NCI-H1436 treated with DMSO at 0.1 percent for 48 hours (cell line): ENCODE results near the gene CD3G.

Source experiments
- DNase-seq: peaks from one replicate; lab custom pipeline; 2025; lab: John Stamatoyannopoulos, UW

Gene CD3G

GRCh38 chr11:118325283-118325682 is 18.9 kb upstream of the CD3G start:
- DNase-seq, result no peak

GRCh38 chr11:118328745-118329144 is 15.4 kb upstream of the CD3G start:
- no peak for DNase-seq

DNA sequence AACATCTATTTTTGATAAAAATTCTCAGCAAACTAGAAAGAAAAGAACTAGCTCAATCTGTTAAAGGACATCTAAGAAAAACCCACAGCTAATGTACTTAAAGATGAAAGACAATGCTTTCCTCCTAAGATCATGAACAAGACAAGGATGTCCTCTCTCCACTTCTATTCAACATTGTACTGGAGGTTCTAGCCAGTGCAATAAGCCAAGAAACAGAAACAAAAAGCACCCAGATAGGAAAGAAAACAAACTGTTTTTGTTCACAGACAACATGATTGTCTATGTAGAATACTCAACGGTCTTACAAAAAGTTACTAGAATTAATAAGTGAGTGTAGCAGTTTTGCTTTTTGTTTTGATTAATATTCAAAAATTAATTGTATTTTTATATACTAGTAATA is 9.4 kb upstream of the CD3G start:
- no peak for DNase-seq

DNA sequence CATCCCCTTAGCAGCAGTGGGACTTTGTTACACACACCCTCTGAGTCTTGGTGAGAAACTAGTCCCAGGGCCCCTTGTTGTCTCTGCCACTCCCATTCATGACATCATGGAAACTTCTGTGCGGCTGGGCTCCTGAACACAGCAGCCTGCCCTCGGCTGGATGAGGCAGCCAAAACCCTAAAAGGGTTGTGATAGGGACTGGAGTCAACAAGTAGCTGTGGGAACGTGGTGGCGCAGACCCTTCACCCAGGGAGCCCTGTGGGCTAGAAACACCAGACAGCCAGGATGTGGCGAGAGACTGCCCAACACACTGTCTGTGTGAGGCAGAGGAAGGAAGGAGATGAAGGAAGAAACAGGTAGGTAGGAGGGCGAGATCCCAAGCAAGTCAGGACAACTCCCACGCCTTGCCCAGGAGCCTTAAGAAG is 5.5 kb upstream of the CD3G start:
- DNase-seq, result no peak

- no peak for DNase-seq
Observed at GRCh38 chr11:118339281-118339961, 4.7 kb upstream of the CD3G start.

- DNase-seq, result no peak
Observed at GRCh38 chr11:118340449-118340848, 3.7 kb upstream of the CD3G start.

- DNase-seq, result no peak
Observed at GRCh38 chr11:118341261-118341660, 2.9 kb upstream of the CD3G start.

- DNase-seq, result no peak
Observed at GRCh38 chr11:118341815-118342489, 2.2 kb upstream of the CD3G start.

- no peak for DNase-seq
Observed at GRCh38 chr11:118342503-118343161, 1.5 kb upstream of the CD3G start, which contains the start of gene CD3D. Gene CD3D (minus strand): TSS chr11:118342705. CDS start chr11:118342607, 98 bp downstream.

DNA sequence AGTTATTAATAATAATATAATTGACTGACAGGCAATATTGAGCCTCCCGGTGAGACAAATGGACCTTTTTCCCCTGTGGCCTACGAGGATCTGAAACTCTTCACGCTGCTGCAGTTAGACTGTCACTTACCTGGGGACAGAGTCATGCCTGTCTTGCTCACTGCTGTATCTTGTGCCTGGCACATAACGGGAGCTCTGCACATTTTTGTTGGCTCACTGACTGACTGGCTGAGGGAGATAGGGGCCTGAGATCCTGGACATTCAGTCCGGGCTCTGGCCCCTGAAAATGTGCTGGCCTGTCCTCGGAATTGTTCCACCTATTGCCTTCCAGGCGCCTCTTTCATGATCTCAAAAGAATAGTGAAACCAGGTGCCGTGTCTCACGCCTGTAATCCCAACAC is 896 bp upstream of the CD3G start:
- no peak for DNase-seq

- DNase-seq, result no peak
Observed at GRCh38 chr11:118349475-118349874, 5.3 kb downstream of the CD3G start.

DNA sequence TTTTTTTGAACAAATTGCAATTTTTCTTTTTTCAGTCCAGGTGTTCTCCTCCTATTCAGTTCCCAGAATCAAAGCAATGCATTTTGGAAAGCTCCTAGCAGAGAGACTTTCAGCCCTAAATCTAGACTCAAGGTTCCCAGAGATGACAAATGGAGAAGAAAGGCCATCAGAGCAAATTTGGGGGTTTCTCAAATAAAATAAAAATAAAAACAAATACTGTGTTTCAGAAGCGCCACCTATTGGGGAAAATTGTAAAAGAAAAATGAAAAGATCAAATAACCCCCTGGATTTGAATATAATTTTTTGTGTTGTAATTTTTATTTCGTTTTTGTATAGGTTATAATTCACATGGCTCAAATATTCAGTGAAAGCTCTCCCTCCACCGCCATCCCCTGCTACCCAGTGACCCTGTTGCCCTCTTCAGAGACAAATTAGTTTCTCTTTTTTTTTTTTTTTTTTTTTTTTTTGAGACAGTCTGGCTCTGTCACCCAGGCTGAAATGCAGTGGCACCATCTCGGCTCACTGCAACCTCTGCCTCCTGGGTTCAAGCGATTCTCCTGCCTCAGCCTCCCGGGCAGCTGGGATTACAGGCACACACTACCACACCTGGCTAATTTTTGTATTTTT is 9.1 kb downstream of the CD3G start:
- no peak for DNase-seq

DNA sequence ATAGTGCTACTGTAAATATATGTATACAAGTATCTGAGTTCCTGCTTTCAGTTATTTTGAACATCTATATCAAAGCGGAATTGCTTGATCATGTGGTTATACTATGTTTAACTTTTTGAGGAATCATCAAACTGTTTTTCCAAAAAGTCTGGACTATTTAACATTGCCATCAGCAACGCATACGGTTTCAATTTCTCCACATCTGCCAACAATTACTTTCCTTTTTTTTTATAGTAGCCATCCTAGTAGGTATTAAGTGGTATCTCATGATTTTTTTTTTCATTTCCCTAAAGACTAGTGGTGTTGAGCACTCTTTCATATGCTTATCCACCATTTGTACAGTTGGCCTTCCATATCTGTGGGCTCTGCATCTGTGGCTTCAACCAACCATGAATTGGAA is 13.9 kb downstream of the CD3G start:
- DNase-seq, result no peak

DNA sequence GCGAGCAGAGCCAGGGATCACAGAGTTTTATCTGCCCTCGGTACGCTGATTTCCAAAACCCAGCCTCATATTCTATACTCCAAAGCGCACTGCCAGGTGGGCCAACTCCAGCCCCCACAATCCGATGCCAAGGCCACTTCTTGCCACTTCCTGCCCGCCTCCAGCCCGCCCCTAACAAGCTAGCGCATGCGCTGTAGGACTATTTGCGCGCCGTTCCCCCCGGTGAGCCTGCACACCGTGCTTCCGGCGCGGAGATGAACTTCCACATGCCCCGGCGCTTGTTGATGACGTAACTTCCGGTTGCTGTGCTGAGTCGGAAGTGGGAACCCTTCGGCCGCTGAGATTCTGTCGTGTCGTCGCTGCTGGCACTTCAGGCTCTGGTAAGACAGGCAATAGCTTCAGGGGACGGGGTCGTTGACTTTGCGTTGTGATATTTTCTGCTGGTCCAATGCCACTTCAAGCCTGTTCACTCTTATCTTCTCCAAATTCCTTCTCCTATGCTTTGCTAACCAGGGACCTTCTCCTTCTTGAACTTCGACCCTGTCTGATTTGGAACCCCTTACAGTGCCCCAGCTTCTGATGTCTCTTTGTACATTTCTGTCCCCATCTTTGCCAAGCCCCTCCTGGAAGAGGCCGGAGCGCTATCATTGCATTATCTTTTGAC is 15.3 kb downstream of the CD3G start, which contains the start of gene UBE4A:
TSS of gene UBE4A (plus strand) at position 306 of the 664 bp plus-strand sequence. CDS start 5,481 bp downstream, outside the sequence.
- DNase-seq, result peak; percentile 61

- no peak for DNase-seq
Observed at GRCh38 chr11:118364956-118365615, 20.9 kb downstream of the CD3G start.

GRCh38 chr11:118366287-118366686 is 22.1 kb downstream of the CD3G start:
- DNase-seq, result no peak

DNA sequence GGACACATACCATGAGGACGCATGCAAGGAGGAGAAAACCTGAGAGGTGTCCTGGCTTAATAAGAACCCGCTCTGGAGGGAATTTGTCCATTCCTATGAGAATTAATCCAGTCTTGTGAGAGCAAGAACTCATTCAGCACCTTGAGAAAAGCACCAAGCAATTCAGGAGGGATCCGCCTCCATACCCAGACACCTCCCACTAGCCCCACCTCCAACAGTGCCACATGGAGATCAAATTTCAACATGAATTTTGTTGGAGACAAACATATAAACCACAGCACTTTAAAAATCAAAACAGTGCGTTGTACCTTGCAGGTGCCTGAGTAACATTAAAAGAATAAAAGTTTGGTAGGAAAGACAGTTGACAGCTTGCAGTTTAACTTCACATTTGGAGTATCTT is 26.6 kb downstream of the CD3G start:
- DNase-seq, result no peak

- DNase-seq, result no peak
Observed at GRCh38 chr11:118373263-118373662, 29.1 kb downstream of the CD3G start.

DNA sequence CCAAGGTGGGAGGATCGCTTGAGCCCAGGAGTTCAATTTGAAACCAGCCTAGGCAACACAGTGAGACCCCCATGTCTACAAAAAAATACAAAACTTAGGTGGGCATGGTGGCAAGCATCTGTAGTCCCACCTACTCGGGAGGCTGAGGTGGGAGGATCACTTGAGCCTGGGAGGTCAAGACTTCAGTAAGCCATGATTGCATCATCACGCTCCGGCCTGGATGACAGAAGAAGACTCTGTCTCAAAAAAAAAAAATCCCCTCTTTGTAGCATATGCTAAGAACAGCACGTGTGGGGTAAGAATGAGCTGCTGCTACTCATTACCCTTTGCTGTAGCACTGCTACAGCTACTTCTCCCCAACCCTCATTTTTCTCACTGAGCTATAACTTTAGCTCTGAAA is 29.7 kb downstream of the CD3G start:
- no peak for DNase-seq

- DNase-seq, result no peak
Observed at GRCh38 chr11:118374729-118375128, 30.6 kb downstream of the CD3G start.

- no peak for DNase-seq
Observed at GRCh38 chr11:118375978-118376377, 31.8 kb downstream of the CD3G start.
